MCF 10A (cell line): ENCODE results near the gene PSMD4. TPM values are rescaled to one million over a fixed set of nuclear protein-coding genes. Genes with fewer than 3 reads are reported as not detected.
A peak's percentile ranks its signal among the peaks of the same experiment; 100 is the strongest.

Experiments
- BruUV-seq: library from RNA; stranded (reverse); fragments of 400-500 nt; replicated peaks from 2 replicates; lab custom pipeline; 2021; lab: Mats Ljungman, UMichigan
- CTCF ChIA-PET: fragments of 300-600 bp; sonication (Branson Sonifier 250); formaldehyde crosslinking; extraction: SDS; loops from one replicate; lab custom pipeline; 2021; ENCODE audit warnings: antibody characterized with exemption, inconsistent platforms; lab: Yijun Ruan, JAX
- POLR2A ChIA-PET: fragments of 300-600, 350-650 bp; sonication (Branson Sonifier 250); formaldehyde crosslinking; extraction: SDS; loops from one replicate; lab custom pipeline; 2020; ENCODE audit warnings: antibody characterized with exemption, inconsistent platforms; lab: Yijun Ruan, JAX
- DNase-seq: peaks from one replicate; pipeline ENCODE4 v3.0.0-alpha.2; 2018; ENCODE audit not compliant: unreplicated experiment
- H3K27ac Mint-ChIP-seq: one replicate; pipeline ENCODE4 v1.8.0; 2022; ENCODE audit warnings: mild to moderate bottlenecking, low read depth, mixed read lengths; ENCODE audit not compliant: unreplicated experiment
- H3K27me3 Mint-ChIP-seq: one replicate; pipeline ENCODE4 v1.8.0; 2022; ENCODE audit warnings: mixed read lengths; ENCODE audit not compliant: insufficient read depth, unreplicated experiment
- H3K36me3 Mint-ChIP-seq: one replicate; pipeline ENCODE4 v1.8.0; 2022; ENCODE audit warnings: mild to moderate bottlenecking, moderate library complexity, mixed read lengths; ENCODE audit not compliant: insufficient read depth, unreplicated experiment
- H3K4me1 Mint-ChIP-seq: one replicate; pipeline ENCODE4 v1.8.0; 2022; ENCODE audit warnings: mixed read lengths; ENCODE audit not compliant: insufficient read depth, unreplicated experiment
- H3K4me3 Mint-ChIP-seq: one replicate; pipeline ENCODE4 v1.8.0; 2022; ENCODE audit warnings: mild to moderate bottlenecking, moderate library complexity, mixed read lengths; ENCODE audit not compliant: unreplicated experiment
- H3K9me3 Mint-ChIP-seq: one replicate; pipeline ENCODE4 v1.8.0; 2022; ENCODE audit warnings: mixed read lengths; ENCODE audit not compliant: unreplicated experiment
- intact Hi-C: fragments of 100-400 bp; cut with micrococcal nuclease; formaldehyde crosslinking; loops from 2 replicates; pipeline ENCODE4 v1.14.1; 2022
- total RNA-seq: library from RNA; stranded (reverse); gene quantifications from 2 replicates; pipeline ENCODE4 v1.2.3, GENCODE V29; 2022
- TF ChIP-seq, protein P1 (sequence below): fragments of 200-600 bp; IDR thresholded peaks from one replicate; pipeline ENCODE4 v1.8.0; 2022; ENCODE audit warnings: antibody characterized with exemption, mild to moderate bottlenecking; ENCODE audit not compliant: unreplicated experiment

PSMD4 gene
- total RNA-seq, 1 experiment from 2014 or later, result 285 TPM

DNA sequence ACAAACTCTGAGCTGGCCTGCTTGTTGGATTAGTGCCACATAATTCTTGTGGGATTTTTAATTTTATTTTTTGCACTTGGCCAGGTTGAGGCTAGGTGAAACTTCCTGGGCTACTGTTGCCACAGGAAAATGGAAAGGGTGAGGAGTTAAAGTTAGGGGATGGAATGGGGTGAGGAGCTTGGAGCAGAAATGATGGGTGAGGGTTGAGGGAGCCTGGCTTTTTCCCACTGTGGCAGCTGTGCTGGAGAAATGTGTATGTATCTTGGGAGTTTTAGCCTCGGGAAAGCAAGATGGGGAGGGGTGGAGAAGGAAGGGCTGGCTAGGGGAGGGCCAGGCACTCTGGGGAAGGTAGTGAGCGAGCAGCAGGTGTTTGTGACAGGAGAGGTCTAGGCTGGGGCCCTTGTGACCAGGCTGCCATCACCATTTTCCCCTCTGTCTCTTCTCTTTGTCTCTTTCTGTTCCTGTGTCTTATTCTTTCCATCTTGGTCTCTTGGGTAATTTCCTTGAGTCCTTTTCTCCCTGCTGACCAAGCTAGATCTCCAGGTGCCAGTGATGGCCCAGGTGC is 29.6 kb downstream of the PSMD4 start:
- ChIA-PET POLR2A (interaction anchor here (0.5 to 4.5 kb wide), 17 partner anchors 11 to 1439 kb away, joined by 3 to 83 read pairs (median 4); partner anchors contain the start of genes LYSMD1, MINDY1, PI4KB and PSMB4), CTCF (interaction anchor here (0.6 to 3.3 kb wide), 10 partner anchors 8 to 57 kb away, joined by 3 to 26 read pairs (median 4); no protein-coding TSS in a partner anchor)
- peaks cover 19% of the 10 kb centered on the region for H3K4me1 Mint-ChIP-seq
- no peaks in the 10 kb centered on the region for H3K9me3 Mint-ChIP-seq
- no TSS peak for BruUV-seq
- TF ChIP-seq, protein P1, sequence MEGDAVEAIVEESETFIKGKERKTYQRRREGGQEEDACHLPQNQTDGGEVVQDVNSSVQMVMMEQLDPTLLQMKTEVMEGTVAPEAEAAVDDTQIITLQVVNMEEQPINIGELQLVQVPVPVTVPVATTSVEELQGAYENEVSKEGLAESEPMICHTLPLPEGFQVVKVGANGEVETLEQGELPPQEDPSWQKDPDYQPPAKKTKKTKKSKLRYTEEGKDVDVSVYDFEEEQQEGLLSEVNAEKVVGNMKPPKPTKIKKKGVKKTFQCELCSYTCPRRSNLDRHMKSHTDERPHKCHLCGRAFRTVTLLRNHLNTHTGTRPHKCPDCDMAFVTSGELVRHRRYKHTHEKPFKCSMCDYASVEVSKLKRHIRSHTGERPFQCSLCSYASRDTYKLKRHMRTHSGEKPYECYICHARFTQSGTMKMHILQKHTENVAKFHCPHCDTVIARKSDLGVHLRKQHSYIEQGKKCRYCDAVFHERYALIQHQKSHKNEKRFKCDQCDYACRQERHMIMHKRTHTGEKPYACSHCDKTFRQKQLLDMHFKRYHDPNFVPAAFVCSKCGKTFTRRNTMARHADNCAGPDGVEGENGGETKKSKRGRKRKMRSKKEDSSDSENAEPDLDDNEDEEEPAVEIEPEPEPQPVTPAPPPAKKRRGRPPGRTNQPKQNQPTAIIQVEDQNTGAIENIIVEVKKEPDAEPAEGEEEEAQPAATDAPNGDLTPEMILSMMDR, result no peak
- H3K36me3 Mint-ChIP-seq, result peaks cover 57% of the 10 kb centered on the region
- peak overlapping the region; percentile 92 for H3K27ac Mint-ChIP-seq
- intact Hi-C loops, result loop anchor here (5.0 kb wide), 1 partner anchor 43 kb away; the partner anchor contains the start of gene PI4KB
- peak overlapping the region; percentile 97 for H3K4me3 Mint-ChIP-seq
- DNase-seq, result no peak
- no peaks in the 10 kb centered on the region for H3K27me3 Mint-ChIP-seq

DNA sequence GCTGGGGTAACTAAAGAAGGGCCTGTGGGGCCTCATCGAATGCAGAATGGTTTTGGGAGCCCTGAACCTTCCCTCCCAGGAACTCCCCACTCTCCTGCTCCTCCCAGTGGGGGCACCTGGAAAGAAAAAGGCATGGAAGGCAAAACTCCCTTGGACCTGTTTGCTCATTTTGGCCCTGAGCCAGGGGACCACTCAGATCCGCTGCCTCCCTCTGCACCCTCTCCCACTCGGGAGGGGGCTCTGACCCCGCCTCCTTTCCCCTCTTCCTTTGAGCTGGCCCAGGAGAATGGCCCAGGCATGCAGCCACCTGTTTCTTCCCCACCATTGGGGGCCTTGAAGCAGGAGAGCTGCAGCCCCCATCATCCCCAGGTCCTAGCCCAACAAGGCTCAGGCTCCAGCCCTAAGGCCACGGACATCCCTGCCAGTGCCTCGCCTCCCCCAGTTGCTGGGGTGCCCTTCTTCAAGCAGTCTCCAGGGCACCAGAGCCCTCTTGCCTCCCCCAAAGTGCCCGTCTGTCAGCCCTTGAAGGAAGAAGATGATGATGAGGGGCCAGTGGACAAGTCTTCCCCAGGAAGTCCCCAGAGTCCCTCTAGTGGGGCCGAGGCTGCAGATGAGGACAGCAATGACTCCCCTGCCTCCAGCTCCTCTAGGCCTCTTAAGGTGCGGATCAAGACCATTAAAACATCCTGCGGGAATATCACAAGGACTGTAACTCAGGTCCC is 32.2 kb downstream of the PSMD4 start:
- Mint-ChIP-seq H3K36me3 (peaks cover 78% of the 10 kb centered on the region), H3K27ac (no peak overlapping the region), H3K4me1 (peaks cover 19% of the 10 kb centered on the region), H3K9me3 (no peaks in the 10 kb centered on the region), H3K27me3 (no peaks in the 10 kb centered on the region), H3K4me3 (no peak overlapping the region)
- TF ChIP-seq, protein P1, result no peak
- no peak for DNase-seq
- ChIA-PET POLR2A (interaction anchor here (4.1 kb wide), 1 partner anchor 8 kb away, joined by 39 read pairs; no protein-coding TSS in a partner anchor), CTCF (interaction anchor here (0.6 to 3.6 kb wide), 3 partner anchors 14 to 187 kb away, joined by 3 to 13 read pairs (median 4); no protein-coding TSS in a partner anchor)
- BruUV-seq, result no TSS peak
- intact Hi-C loops, result no loop called here

DNA sequence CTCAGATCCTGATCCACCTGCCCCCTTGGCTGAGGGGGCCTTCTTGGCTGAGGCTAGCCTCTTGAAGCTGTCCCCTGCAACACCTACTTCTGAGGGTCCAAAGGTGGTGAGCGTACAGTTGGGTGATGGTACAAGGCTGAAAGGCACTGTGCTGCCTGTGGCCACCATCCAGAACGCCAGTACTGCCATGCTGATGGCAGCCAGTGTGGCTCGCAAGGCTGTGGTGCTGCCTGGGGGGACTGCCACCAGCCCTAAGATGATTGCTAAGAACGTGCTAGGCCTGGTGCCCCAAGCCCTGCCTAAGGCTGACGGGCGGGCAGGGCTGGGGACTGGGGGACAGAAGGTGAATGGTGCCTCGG is 32.8 kb downstream of the PSMD4 start:
- no peak overlapping the region for H3K27ac Mint-ChIP-seq
- no peak for DNase-seq
- CTCF ChIA-PET, result interaction anchor here (1.2 to 3.6 kb wide), 2 partner anchors 14 to 188 kb away, joined by 3 to 13 read pairs; no protein-coding TSS in a partner anchor
- BruUV-seq, result no TSS peak
- POLR2A ChIA-PET, result no interaction called here
- H3K4me3 Mint-ChIP-seq, result no peak overlapping the region
- TF ChIP-seq, protein P1, result no peak
- intact Hi-C loops, result no loop called here
- H3K36me3 Mint-ChIP-seq, result peaks cover 83% of the 10 kb centered on the region
- H3K27me3 Mint-ChIP-seq, result no peaks in the 10 kb centered on the region
- H3K4me1 Mint-ChIP-seq, result peaks cover 19% of the 10 kb centered on the region
- no peaks in the 10 kb centered on the region for H3K9me3 Mint-ChIP-seq
